HG02870 (cell line): ENCODE measurements around the gene SHKBP1.
"Not testable (repeated sequence)": the region's sequence is repeated elsewhere in the genome, so short reads cannot be mapped to it uniquely, and the experiment has no call there.

Source experiments
- ATAC-seq: cut with Tn5 transposase; IDR thresholded peaks from one replicate; pipeline ENCODE4 v1.9.1; 2021; ENCODE audit warnings: mild to moderate bottlenecking, moderate library complexity; ENCODE audit not compliant: unreplicated experiment

Gene SHKBP1

GRCh38 chr19:40576585-40577451, at the start of gene SHKBP1:
TSS of gene SHKBP1 (plus strand) at chr19:40576873. CDS start at chr19:40576900, 27 bp downstream.
- peak; percentile 96 for ATAC-seq

- no peak for ATAC-seq
Observed at GRCh38 chr19:40528078-40528477, 48.6 kb upstream of the SHKBP1 start.

GRCh38 chr19:40528533-40529092, 48.1 kb upstream of the SHKBP1 start:
- ATAC-seq: no peak

GRCh38 chr19:40529093-40529954, 47.3 kb upstream of the SHKBP1 start:
- ATAC-seq: no peak

GRCh38 chr19:40530091-40530901, 46.4 kb upstream of the SHKBP1 start:
- ATAC-seq: no peak

GRCh38 chr19:40533508-40533907, 43.2 kb upstream of the SHKBP1 start:
- no peak for ATAC-seq

- no peak for ATAC-seq
Observed at GRCh38 chr19:40534148-40534547, 42.5 kb upstream of the SHKBP1 start.

GRCh38 chr19:40539070-40539469, 37.6 kb upstream of the SHKBP1 start:
- ATAC-seq: no peak

- no peak for ATAC-seq
Observed at GRCh38 chr19:40542202-40542859, 34.3 kb upstream of the SHKBP1 start.

GRCh38 chr19:40543029-40543597, 33.6 kb upstream of the SHKBP1 start:
- ATAC-seq: no peak

GRCh38 chr19:40546153-40546841, 30.4 kb upstream of the SHKBP1 start:
- not testable (repeated sequence) for ATAC-seq

GRCh38 chr19:40547190-40547589, 29.5 kb upstream of the SHKBP1 start:
- not testable (repeated sequence) for ATAC-seq

GRCh38 chr19:40547836-40548235, 28.8 kb upstream of the SHKBP1 start:
- ATAC-seq: no peak

GRCh38 chr19:40549007-40549708, 27.5 kb upstream of the SHKBP1 start:
- ATAC-seq: no peak

- no peak for ATAC-seq
Observed at GRCh38 chr19:40550951-40551350, 25.7 kb upstream of the SHKBP1 start.

GRCh38 chr19:40552848-40553247, 23.8 kb upstream of the SHKBP1 start:
- ATAC-seq: no peak

- no peak for ATAC-seq
Observed at GRCh38 chr19:40553885-40554857, 22.5 kb upstream of the SHKBP1 start.
